ENCODE measurements around the gene GDAP1L1. TPM values are rescaled to one million over a fixed set of nuclear protein-coding genes. Genes with fewer than 3 reads are reported as not detected.

Gene GDAP1L1
- polyA plus RNA-seq, 1 donor from 2014 or later = 216 TPM

GRCh38 chr20:44199877-44200276, 47.2 kb upstream of the GDAP1L1 start:
- no peaks in the 10 kb centered on the region for H3K9me3 ChIP-seq (ENCODE audit: low read length)
- no peaks in the 10 kb centered on the region for H4K20me1 ChIP-seq (ENCODE audit: insufficient read depth)

GRCh38 chr20:44200371-44200770, 46.7 kb upstream of the GDAP1L1 start:
- no peak overlapping the region for H2AFZ ChIP-seq (ENCODE audit: low read depth, low read length)
- no peaks in the 10 kb centered on the region for H3F3A ChIP-seq (ENCODE audit: insufficient read depth, low read length, poor library complexity, severe bottlenecking)
- no peaks in the 10 kb centered on the region for H4K20me1 ChIP-seq (ENCODE audit: insufficient read depth)
- TF ChIP-seq RAD21 (conservative IDR thresholded peaks at IDR 0.05) (no peak), REST (IDR thresholded peaks at IDR 0.05; ENCODE audit: borderline replicate concordance) (no peak), CTCF (IDR thresholded peaks at IDR 0.05; ENCODE audit: poor library complexity, severe bottlenecking) (no peak), EZH2 (IDR thresholded peaks at IDR 0.05; ENCODE audit: borderline replicate concordance, insufficient read depth, low read length, poor library complexity, severe bottlenecking) (no peak)
- no peaks in the 10 kb centered on the region for H3K9me2 ChIP-seq (ENCODE audit: insufficient read depth, low read length)
- no peak overlapping the region for H3K27ac ChIP-seq (ENCODE audit: low read length)
- H3K79me2 ChIP-seq (replicated peaks; ENCODE audit: insufficient read depth, low read length) = peaks cover 30% of the 10 kb centered on the region
- no peaks in the 10 kb centered on the region for H3K27me3 ChIP-seq (ENCODE audit: insufficient read depth, low read depth, low read length)
- peaks cover 12% of the 10 kb centered on the region for H3K36me3 ChIP-seq (ENCODE audit: insufficient read depth, low read length)
- H3K4me3 ChIP-seq (ENCODE audit: low read length) = no peak overlapping the region
- no peaks in the 10 kb centered on the region for H3K9me3 ChIP-seq (ENCODE audit: low read length)
- H3K4me2 ChIP-seq (ENCODE audit: low read length) = no peak overlapping the region
- H3K9ac ChIP-seq (ENCODE audit: low read length) = no peak overlapping the region

More at GRCh38 chr20:44199877-44200276, 47.2 kb upstream of the GDAP1L1 start:
- H3K9ac ChIP-seq (ENCODE audit: low read length) = no peak overlapping the region
- H3K9me2 ChIP-seq (ENCODE audit: insufficient read depth, low read length) = no peaks in the 10 kb centered on the region
- no peaks in the 10 kb centered on the region for H3F3A ChIP-seq (ENCODE audit: insufficient read depth, low read length, poor library complexity, severe bottlenecking)
- TF ChIP-seq POLR2AphosphoS5 (IDR thresholded peaks at IDR 0.05) (no peak), EP300 (conservative IDR thresholded peaks at IDR 0.05; ENCODE audit: poor library complexity, severe bottlenecking) (no peak), RAD21 (conservative IDR thresholded peaks at IDR 0.05) (no peak), MXI1 (conservative IDR thresholded peaks at IDR 0.05; ENCODE audit: poor library complexity, severe bottlenecking) (no peak), CTCF (IDR thresholded peaks at IDR 0.05; ENCODE audit: poor library complexity, severe bottlenecking) (no peak), TAF1 (IDR thresholded peaks at IDR 0.05; ENCODE audit: low read depth) (no peak), EZH2 (IDR thresholded peaks at IDR 0.05; ENCODE audit: borderline replicate concordance, insufficient read depth, low read length, poor library complexity, severe bottlenecking) (no peak), REST (IDR thresholded peaks at IDR 0.05; ENCODE audit: borderline replicate concordance) (no peak), SMC3 (conservative IDR thresholded peaks at IDR 0.05; ENCODE audit: poor library complexity) (no peak)
- no peaks in the 10 kb centered on the region for H3K27me3 ChIP-seq (ENCODE audit: insufficient read depth, low read depth, low read length)
- peaks cover 26% of the 10 kb centered on the region for H3K79me2 ChIP-seq (replicated peaks; ENCODE audit: insufficient read depth, low read length)
- H3K36me3 ChIP-seq (ENCODE audit: insufficient read depth, low read length) = peaks cover 12% of the 10 kb centered on the region
- no peak overlapping the region for H3K27ac ChIP-seq (ENCODE audit: low read length)
- no peak overlapping the region for H3K4me3 ChIP-seq (ENCODE audit: low read length)
- H3K4me2 ChIP-seq (ENCODE audit: low read length) = no peak overlapping the region
- H2AFZ ChIP-seq (ENCODE audit: low read depth, low read length) = no peak overlapping the region

Measured in neural cell (in vitro differentiated cells).